Neutrophil (primary cell): ENCODE results near the gene NUTF2.
A peak's percentile ranks its signal among the peaks of the same experiment; 100 is the strongest.

Experiments
- H3K27ac ChIP-seq: fragments of 200-600 bp; sonication (generic); 2 replicates; pipeline ENCODE4 v1.5.1; 2016; ENCODE audit warnings: mild to moderate bottlenecking, moderate library complexity
- H3K27me3 ChIP-seq: fragments of 200-600 bp; sonication (generic); 2 replicates; pipeline ENCODE4 v1.6.0; 2016; ENCODE audit warnings: mild to moderate bottlenecking
- H3K36me3 ChIP-seq: fragments of 200-600 bp; sonication (generic); 2 replicates; pipeline ENCODE4 v1.5.1; 2017
- H3K4me1 ChIP-seq, 2 experiments: fragments of 200-600 bp in 1 of 2; sonication (generic) in 1 of 2; 1 replicate in 1 of 2; 2 replicates in 1 of 2; pipeline versions ENCODE4 v1.5.1 to v1.6.1; 2013 to 2016; ENCODE audit warnings: low read depth in 1 of 2, low read length in 1 of 2, mild to moderate bottlenecking in 1 of 2, moderate library complexity in 1 of 2; ENCODE audit not compliant: control insufficient read depth in 1 of 2, insufficient read depth in 1 of 2
- H3K4me3 ChIP-seq, 2 experiments: fragments of 200-600 bp in 1 of 2; sonication (generic) in 1 of 2; 1 replicate in 1 of 2; 2 replicates in 1 of 2; pipeline ENCODE4 v1.5.1; 2013 to 2016; ENCODE audit warnings: low read depth in 1 of 2, low read length in 1 of 2, mild to moderate bottlenecking in 1 of 2, moderate library complexity in 1 of 2
- H3K9me3 ChIP-seq: fragments of 200-600 bp; sonication (generic); 2 replicates; pipeline ENCODE4 v1.5.1; 2016
- CTCF ChIP-seq: fragments of 200-600 bp; sonication (generic); IDR thresholded peaks from 2 replicates; pipeline ENCODE4 v1.5.1; 2016; ENCODE audit warnings: antibody characterized with exemption

NUTF2 gene

DNA sequence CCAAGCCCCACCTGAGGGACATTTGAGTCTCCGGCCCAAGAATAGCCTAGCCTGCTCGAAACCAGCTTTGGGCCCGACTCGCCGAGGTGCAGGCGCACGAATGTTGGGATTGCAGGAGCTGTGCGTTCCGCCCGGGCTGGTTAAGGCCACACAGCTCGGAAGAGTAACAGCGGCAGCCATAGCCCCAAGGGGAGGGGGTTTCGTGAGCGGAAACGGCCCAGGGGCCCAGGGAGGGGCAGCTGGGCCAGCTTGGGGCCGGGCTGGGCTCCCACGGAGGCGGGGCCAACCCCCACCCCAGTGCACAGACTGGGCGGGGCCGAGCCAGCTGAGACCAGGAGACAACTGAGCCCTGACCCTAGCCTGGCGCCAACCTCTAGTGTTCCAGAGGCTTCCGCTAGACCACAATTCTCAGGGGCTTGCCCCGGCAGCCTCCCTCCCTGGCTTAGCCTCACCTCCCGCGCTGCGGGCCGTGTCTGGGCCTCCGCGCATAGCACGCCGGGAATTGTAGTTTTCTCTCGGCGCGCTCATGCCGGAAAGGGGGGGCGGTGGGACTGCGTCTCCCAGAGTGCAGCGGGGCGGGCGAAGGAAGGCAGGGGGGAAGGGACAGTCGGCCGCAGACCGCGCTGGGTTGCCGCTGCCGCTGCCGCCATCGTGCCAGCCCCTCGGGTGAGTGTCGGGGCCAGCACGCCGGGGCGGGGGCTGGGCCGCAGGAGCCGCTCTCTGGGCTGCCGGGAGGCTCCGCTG lies at the start of gene NUTF2:
Gene NUTF2 (plus strand): TSS at position 614 of the 744 bp plus-strand sequence. CDS start 18,198 bp downstream, outside the sequence.
- Histone ChIP-seq H3K4me1 (peaks cover 39 to 55% of the 10 kb centered on the region in 2 experiments), H3K9me3 (no peaks in the 10 kb centered on the region)

DNA sequence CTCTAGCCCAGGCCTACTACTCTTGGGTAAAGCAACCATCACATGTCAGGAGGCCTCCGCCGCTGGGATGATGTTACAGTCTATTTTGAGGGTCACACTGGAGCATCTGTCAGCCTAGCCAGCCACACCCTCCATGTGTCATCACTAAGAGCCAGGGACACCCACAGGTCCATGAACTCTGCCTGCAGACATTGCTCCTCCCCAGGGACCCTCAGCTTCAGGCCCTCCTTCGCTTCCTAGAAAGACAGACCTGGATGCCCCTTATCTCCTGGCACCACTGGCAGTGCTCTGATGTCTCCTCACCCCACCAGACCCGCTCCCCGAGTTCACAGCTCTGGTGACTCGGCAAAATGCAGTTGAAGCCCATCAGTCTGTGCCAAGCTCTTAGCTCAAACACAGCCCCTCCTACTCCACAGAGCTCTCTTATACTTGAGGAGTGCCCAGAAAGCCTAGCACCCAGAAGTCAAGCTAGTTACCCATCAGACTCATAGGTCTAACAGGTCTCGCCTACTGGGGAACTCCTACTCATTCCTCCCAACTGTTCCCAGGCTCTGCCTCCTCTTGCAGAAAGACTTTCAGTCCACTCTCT lies 46.3 kb upstream of the NUTF2 start:
- H3K4me3 ChIP-seq, result no peak overlapping the region
- H3K27me3 ChIP-seq, result no peaks in the 10 kb centered on the region
- peaks cover 4 to 14% of the 10 kb centered on the region in 2 experiments for H3K4me1 ChIP-seq
- no peaks in the 10 kb centered on the region for H3K9me3 ChIP-seq
- H3K36me3 ChIP-seq, result peaks cover 20% of the 10 kb centered on the region
- H3K27ac ChIP-seq, result no peak overlapping the region
- no peak for TF ChIP-seq CTCF

More for the DNA sequence above, at the start of gene NUTF2:
- H3K27ac ChIP-seq, result peak within 1 kb of the TSS; percentile 85
- H3K27me3 ChIP-seq, result no peaks in the 10 kb centered on the region
- peak within 1 kb of the TSS; percentile 95 to 97 for H3K4me3 ChIP-seq
- TF ChIP-seq CTCF, result no peak
- no peaks in the 10 kb centered on the region for H3K36me3 ChIP-seq

DNA sequence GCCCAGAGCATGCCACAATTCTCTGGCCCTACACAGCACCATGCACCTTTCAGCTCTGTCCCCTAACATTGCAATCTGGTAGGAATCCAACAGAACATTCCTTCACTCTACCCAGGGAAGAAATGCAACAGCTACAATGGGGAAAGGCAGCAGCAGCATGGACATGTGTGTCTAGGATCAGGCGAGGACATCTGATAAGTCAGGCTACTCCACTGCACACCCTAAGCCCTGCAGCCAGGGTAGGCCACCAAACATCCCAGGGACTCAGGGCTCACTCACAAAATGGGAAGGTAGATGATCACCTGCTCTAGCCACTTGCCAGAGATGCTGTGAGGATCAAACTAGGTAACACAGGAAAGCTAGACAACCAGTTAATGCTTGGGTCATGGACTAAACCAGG lies 45.5 kb upstream of the NUTF2 start:
- no peak overlapping the region for H3K27ac ChIP-seq
- H3K27me3 ChIP-seq, result no peaks in the 10 kb centered on the region
- no peaks in the 10 kb centered on the region for H3K9me3 ChIP-seq
- no peak overlapping the region for H3K4me3 ChIP-seq
- H3K36me3 ChIP-seq, result peaks cover 20% of the 10 kb centered on the region
- H3K4me1 ChIP-seq, result peaks cover 12 to 22% of the 10 kb centered on the region in 2 experiments
- TF ChIP-seq CTCF, result no peak

DNA sequence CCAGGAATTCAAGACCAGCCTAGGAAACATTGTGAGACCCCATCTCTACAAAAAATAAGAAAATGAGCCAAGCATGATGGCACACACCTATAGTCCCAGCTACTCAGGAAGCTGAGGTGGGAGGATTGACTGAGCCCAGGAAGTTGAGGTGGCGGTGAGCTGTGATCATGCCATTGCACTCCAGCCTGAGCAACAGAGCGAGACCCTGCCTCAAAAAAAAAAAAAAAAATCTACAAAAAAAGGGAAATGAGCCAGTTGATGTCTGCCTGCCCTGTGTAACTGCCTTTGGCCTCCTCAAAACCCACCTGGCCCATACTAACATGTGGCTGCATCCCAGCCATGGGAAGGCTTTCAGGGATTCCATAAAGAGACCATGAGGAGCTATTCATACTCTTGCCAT lies 44.9 kb upstream of the NUTF2 start:
- H3K27ac ChIP-seq, result no peak overlapping the region
- peaks cover 19 to 22% of the 10 kb centered on the region in 2 experiments for H3K4me1 ChIP-seq
- H3K36me3 ChIP-seq, result peaks cover 20% of the 10 kb centered on the region
- H3K9me3 ChIP-seq, result no peaks in the 10 kb centered on the region
- no peak overlapping the region for H3K4me3 ChIP-seq
- no peak for TF ChIP-seq CTCF
- no peaks in the 10 kb centered on the region for H3K27me3 ChIP-seq

DNA sequence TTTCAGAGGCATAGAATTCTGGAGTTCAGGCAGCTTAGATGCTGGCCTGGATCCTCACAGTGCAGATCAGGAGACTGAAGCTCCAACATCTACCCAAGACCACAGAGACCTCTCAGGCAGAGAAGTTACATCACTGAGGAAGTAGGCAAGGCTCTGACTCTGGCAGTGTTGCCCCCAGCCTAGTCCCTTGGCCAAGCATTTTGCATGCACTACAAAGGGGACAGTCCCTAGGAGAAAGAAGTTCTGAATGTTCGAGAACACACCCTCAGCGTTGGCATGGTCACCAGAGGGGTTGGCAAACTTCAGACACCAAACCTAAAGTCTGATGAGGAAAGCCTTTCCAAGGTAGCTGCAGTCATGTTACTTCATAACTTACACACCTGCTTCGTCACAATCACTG lies 42.8 kb upstream of the NUTF2 start:
- H3K36me3 ChIP-seq, result peaks cover 20% of the 10 kb centered on the region
- no peaks in the 10 kb centered on the region for H3K27me3 ChIP-seq

More for the DNA sequence above, 42.8 kb upstream of the NUTF2 start:
- TF ChIP-seq CTCF, result no peak
- no peak overlapping the region for H3K4me3 ChIP-seq
- H3K9me3 ChIP-seq, result no peaks in the 10 kb centered on the region
- peaks cover 25 to 28% of the 10 kb centered on the region in 2 experiments for H3K4me1 ChIP-seq
- H3K27ac ChIP-seq, result peak overlapping the region; percentile 20
